Measurements from ENCODE around the gene SCNN1G.

DNA sequence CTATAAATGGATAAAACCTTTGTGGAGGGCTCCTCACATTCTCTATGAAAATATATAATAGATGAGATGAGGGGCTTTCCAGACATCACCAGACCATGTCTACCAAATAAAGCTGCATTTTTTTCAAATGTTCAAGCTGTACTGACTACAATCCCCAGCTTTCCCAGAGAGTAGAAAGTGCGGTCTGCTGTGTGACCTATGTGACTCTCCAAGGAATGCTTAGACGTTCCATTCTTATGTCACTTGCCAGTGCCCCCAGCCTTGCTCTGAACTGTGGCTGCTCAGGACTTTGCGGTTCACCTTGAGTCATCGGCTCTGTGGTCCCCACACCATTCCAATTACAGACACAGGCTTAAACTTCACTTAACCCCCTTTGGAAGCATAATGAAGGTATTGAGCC lies 71.8 kb downstream of the SCNN1G start:
- TF ChIP-seq ESRRG (CRISPR knock-in tag; IDR thresholded peaks at IDR 0.05) (no peak), OSR1 (CRISPR knock-in tag; IDR thresholded peaks at IDR 0.05) (no peak), ZNF70 (CRISPR knock-in tag; IDR thresholded peaks at IDR 0.05) (no peak)
- TF ChIP-seq, protein P1, sequence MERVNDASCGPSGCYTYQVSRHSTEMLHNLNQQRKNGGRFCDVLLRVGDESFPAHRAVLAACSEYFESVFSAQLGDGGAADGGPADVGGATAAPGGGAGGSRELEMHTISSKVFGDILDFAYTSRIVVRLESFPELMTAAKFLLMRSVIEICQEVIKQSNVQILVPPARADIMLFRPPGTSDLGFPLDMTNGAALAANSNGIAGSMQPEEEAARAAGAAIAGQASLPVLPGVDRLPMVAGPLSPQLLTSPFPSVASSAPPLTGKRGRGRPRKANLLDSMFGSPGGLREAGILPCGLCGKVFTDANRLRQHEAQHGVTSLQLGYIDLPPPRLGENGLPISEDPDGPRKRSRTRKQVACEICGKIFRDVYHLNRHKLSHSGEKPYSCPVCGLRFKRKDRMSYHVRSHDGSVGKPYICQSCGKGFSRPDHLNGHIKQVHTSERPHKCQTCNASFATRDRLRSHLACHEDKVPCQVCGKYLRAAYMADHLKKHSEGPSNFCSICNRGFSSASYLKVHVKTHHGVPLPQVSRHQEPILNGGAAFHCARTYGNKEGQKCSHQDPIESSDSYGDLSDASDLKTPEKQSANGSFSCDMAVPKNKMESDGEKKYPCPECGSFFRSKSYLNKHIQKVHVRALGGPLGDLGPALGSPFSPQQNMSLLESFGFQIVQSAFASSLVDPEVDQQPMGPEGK (CRISPR knock-in tag; IDR thresholded peaks at IDR 0.05; ENCODE audit: borderline replicate concordance) = no peak
- TF ChIP-seq, protein P2, sequence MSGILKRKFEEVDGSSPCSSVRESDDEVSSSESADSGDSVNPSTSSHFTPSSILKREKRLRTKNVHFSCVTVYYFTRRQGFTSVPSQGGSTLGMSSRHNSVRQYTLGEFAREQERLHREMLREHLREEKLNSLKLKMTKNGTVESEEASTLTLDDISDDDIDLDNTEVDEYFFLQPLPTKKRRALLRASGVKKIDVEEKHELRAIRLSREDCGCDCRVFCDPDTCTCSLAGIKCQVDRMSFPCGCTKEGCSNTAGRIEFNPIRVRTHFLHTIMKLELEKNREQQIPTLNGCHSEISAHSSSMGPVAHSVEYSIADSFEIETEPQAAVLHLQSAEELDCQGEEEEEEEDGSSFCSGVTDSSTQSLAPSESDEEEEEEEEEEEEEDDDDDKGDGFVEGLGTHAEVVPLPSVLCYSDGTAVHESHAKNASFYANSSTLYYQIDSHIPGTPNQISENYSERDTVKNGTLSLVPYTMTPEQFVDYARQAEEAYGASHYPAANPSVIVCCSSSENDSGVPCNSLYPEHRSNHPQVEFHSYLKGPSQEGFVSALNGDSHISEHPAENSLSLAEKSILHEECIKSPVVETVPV (CRISPR knock-in tag; IDR thresholded peaks at IDR 0.05) = no peak
